A673 (cell line): ENCODE results near the gene IYD.

Source experiments
- EZH2 ChIP-seq: fragments of 200-600 bp; sonication (generic); IDR thresholded peaks from 2 replicates; pipeline ENCODE4 v1.6.1; 2017; ENCODE audit warnings: borderline replicate concordance, low read depth, mild to moderate bottlenecking, mixed read lengths, antibody characterized with exemption, low read length; ENCODE audit not compliant: poor library complexity, severe bottlenecking
- TF ChIP-seq, protein P1 (sequence below): fragments of 300-800, 200-600 bp; sonication (generic); conservative IDR thresholded peaks from 2 replicates; pipeline ENCODE4 v1.5.1; 2017; ENCODE audit warnings: low read depth, mild to moderate bottlenecking, antibody characterized with exemption, low read length, moderate library complexity, mixed read lengths

DNA sequence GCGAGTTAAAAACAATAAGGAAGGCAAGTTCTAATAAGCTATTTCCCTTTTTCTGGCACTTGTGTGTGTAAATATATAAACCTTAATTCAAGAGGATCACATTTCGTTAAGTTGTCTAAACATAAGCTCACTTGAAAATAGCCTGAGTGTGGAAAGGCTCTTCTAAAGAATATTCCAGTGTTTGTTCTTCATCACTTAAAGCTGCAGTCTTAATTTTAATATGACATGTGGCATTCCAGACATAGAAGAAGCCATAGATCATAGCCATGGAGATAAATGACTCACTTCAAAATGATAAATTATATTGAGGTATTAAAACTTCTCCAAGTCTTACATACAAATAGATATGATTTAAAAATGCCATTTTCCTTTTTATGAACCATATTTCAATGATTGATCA is 42.1 kb downstream of the IYD start:
- TF ChIP-seq, protein P1, sequence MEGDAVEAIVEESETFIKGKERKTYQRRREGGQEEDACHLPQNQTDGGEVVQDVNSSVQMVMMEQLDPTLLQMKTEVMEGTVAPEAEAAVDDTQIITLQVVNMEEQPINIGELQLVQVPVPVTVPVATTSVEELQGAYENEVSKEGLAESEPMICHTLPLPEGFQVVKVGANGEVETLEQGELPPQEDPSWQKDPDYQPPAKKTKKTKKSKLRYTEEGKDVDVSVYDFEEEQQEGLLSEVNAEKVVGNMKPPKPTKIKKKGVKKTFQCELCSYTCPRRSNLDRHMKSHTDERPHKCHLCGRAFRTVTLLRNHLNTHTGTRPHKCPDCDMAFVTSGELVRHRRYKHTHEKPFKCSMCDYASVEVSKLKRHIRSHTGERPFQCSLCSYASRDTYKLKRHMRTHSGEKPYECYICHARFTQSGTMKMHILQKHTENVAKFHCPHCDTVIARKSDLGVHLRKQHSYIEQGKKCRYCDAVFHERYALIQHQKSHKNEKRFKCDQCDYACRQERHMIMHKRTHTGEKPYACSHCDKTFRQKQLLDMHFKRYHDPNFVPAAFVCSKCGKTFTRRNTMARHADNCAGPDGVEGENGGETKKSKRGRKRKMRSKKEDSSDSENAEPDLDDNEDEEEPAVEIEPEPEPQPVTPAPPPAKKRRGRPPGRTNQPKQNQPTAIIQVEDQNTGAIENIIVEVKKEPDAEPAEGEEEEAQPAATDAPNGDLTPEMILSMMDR = no peak
- TF ChIP-seq EZH2 = no peak
